ENCODE measurements around the gene PPP1R14B.
A peak's percentile ranks its signal among the peaks of the same experiment; 100 is the strongest.

DNA sequence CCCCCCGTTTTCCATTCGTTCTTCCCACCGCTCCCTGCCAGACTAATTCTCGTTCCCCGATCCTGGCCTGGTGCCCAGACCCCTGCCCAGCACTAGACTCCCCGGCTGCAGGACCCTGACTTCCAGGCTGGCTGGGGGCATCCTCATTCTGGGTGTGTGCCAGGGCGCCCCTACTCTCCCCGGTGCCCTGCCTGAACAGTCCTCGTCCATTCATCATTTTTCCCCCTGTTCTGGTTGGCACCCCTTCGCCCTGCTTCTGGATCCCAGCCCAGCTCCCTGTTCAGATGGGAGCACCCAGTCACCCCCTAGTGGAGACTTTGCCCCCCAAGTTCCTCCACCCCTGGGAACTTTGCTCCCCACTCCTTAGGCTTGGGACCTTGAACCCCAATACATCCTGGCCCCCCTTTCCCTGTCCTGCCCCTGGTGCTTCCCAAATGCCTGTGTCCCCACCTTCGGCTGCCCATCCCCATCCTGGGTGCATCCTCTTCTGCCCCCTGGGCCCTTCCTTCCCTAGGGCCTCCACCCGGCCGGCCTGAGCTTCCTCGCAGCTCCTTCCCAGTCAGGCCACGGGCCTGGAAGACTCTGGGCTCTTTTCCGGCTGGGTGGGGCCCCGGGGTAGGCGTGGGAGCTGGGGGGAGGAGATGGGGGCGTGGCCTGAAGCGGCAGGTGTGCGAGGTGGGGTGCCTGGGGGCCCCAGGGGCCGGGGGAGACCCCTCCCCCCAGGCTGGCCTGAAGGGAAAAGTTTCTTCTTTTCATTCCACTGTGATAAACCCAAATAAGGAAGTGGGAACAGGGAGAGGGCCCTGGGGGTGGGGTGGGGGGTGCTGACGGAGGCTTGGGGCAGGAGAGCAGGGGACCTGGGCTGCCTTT lies 5.5 kb upstream of the PPP1R14B start:
- TF ChIP-seq, protein P1, sequence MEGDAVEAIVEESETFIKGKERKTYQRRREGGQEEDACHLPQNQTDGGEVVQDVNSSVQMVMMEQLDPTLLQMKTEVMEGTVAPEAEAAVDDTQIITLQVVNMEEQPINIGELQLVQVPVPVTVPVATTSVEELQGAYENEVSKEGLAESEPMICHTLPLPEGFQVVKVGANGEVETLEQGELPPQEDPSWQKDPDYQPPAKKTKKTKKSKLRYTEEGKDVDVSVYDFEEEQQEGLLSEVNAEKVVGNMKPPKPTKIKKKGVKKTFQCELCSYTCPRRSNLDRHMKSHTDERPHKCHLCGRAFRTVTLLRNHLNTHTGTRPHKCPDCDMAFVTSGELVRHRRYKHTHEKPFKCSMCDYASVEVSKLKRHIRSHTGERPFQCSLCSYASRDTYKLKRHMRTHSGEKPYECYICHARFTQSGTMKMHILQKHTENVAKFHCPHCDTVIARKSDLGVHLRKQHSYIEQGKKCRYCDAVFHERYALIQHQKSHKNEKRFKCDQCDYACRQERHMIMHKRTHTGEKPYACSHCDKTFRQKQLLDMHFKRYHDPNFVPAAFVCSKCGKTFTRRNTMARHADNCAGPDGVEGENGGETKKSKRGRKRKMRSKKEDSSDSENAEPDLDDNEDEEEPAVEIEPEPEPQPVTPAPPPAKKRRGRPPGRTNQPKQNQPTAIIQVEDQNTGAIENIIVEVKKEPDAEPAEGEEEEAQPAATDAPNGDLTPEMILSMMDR (conservative IDR thresholded peaks at IDR 0.05): peak; percentile 61
- TF ChIP-seq EZH2 (IDR thresholded peaks at IDR 0.05; ENCODE audit: low read depth): no peak
